WTC11 (cell line): ENCODE measurements around the gene RCL1. TPM values are rescaled to one million over a fixed set of nuclear protein-coding genes. Genes with fewer than 3 reads are reported as not detected.

ENCODE experiments used
- ATAC-seq: fragments of 200-7000 bp; cut with Tn5 transposase; 2 replicates; pipeline ENCODE4 v1.10.0; 2021; ENCODE audit warnings: mild to moderate bottlenecking, moderate library complexity
- CTCF ChIA-PET: fragments of 300-600 bp; sonication (Branson Sonifier 250); formaldehyde crosslinking; loops from one replicate; lab custom pipeline; 2021; ENCODE audit warnings: antibody characterized with exemption; lab: Charles Lee
- POLR2A ChIA-PET: fragments of 350-600 bp; sonication (Branson Sonifier 250); formaldehyde crosslinking; loops from one replicate; lab custom pipeline; 2021; ENCODE audit warnings: antibody characterized with exemption; lab: Charles Lee
- DNase-seq: peaks from one replicate; pipeline ENCODE4 v3.0.0; 2021; ENCODE audit warnings: low spot score
- H3K27ac Mint-ChIP-seq: 2 replicates; pipeline ENCODE4 v1.8.0; 2021; ENCODE audit warnings: mixed read lengths
- H3K27me3 Mint-ChIP-seq: 2 replicates; pipeline ENCODE4 v1.8.0; 2021; ENCODE audit warnings: low read depth, mild to moderate bottlenecking, moderate library complexity, mixed read lengths
- H3K36me3 Mint-ChIP-seq: 2 replicates; pipeline ENCODE4 v1.8.0; 2021; ENCODE audit warnings: mixed read lengths
- H3K4me1 Mint-ChIP-seq: 2 replicates; pipeline ENCODE4 v1.8.0; 2022; ENCODE audit warnings: mixed read lengths
- H3K4me3 Mint-ChIP-seq: 2 replicates; pipeline ENCODE4 v1.8.0; 2021; ENCODE audit warnings: mild to moderate bottlenecking, moderate library complexity, mixed read lengths
- H3K9me3 Mint-ChIP-seq: 2 replicates; pipeline ENCODE4 v1.8.0; 2021; ENCODE audit warnings: mixed read lengths
- EMX1 ChIP-seq: fragments of 250-450 bp; sonication (Bioruptor Pico); IDR thresholded peaks from 2 replicates; pipeline ENCODE4 v1.8.0; 2021; ENCODE audit warnings: mild to moderate bottlenecking
- ETV6 ChIP-seq: sonication (generic); formaldehyde crosslinking; IDR thresholded peaks from 2 replicates; pipeline ENCODE4 v1.8.1; 2022; ENCODE audit warnings: mild to moderate bottlenecking, missing genetic modification reagents
- GABPB1 ChIP-seq: sonication (generic); formaldehyde crosslinking; IDR thresholded peaks from 2 replicates; pipeline ENCODE4 v1.8.1; 2023; ENCODE audit warnings: mild to moderate bottlenecking, missing genetic modification reagents
- MYBL2 ChIP-seq: sonication (generic); formaldehyde crosslinking; IDR thresholded peaks from 2 replicates; pipeline ENCODE4 v1.8.1; 2023; ENCODE audit warnings: mild to moderate bottlenecking, moderate library complexity, missing genetic modification reagents
- ZNF138 ChIP-seq: sonication (generic); formaldehyde crosslinking; conservative IDR thresholded peaks from 2 replicates; pipeline ENCODE4 v1.8.1; 2022; ENCODE audit warnings: mild to moderate bottlenecking, moderate library complexity, missing genetic modification reagents
- ZNF396 ChIP-seq: fragments of 250-450 bp; sonication (Bioruptor Pico); IDR thresholded peaks from 2 replicates; pipeline ENCODE4 v1.8.0; 2021; ENCODE audit warnings: mild to moderate bottlenecking, moderate library complexity, borderline replicate concordance
- ZNF423 ChIP-seq: fragments of 250-450 bp; sonication (Bioruptor Pico); IDR thresholded peaks from 2 replicates; pipeline ENCODE4 v2.1.2; 2022; ENCODE audit warnings: mild to moderate bottlenecking, moderate library complexity
- ZNF671 ChIP-seq: fragments of 250-450 bp; sonication (Bioruptor Pico); IDR thresholded peaks from 2 replicates; pipeline ENCODE4 v1.8.0; 2021; ENCODE audit warnings: mild to moderate bottlenecking
- total RNA-seq: library from RNA; stranded (reverse); gene quantifications from 3 replicates; pipeline ENCODE4 v1.2.3, GENCODE V29; 2021
- TF ChIP-seq, protein P1 (sequence below): fragments of 250-450 bp; sonication (Bioruptor Pico); conservative IDR thresholded peaks from 2 replicates; pipeline ENCODE4 v1.9.0; 2021; ENCODE audit warnings: mild to moderate bottlenecking
- TF ChIP-seq, protein P2 (sequence below): sonication (generic); formaldehyde crosslinking; IDR thresholded peaks from 2 replicates; pipeline ENCODE4 v1.8.1; 2023; ENCODE audit warnings: mild to moderate bottlenecking, missing genetic modification reagents, moderate library complexity
- TF ChIP-seq, protein P3 (sequence below): sonication (generic); formaldehyde crosslinking; IDR thresholded peaks from 2 replicates; pipeline ENCODE4 v1.8.0; 2022; ENCODE audit warnings: mild to moderate bottlenecking, missing genetic modification reagents
- TF ChIP-seq, protein P4 (sequence below): fragments of 250-450 bp; sonication (Bioruptor Pico); IDR thresholded peaks from 2 replicates; pipeline ENCODE4 v2.1.2; 2022; ENCODE audit warnings: mild to moderate bottlenecking, moderate library complexity
- TF ChIP-seq, protein P5 (sequence below): fragments of 250-450 bp; sonication (Bioruptor Pico); IDR thresholded peaks from 2 replicates; pipeline ENCODE4 v1.9.0; 2021; ENCODE audit warnings: mild to moderate bottlenecking

RCL1 gene
- total RNA-seq, 1 experiment from 2014 or later = 27.2 TPM

DNA sequence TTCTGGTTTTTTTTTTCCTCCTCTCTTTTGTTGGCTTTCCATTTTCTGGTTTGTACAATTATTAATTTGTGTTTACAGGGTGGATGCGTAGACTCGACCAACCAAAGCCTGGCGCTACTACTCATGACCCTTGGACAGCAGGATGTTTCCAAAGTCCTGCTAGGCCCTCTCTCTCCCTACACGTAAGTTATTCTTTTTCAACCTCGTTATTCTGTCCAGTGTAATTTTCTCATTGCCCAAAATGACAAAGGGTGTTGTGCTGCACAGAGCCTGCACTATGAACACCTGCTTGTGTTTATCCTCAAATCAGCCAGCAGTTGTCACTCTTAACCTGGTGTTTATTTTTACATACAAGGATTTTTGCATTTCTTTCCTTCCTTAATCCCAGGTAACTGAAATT is 56.6 kb downstream of the RCL1 start:
- no peak overlapping the region for H3K4me3 Mint-ChIP-seq
- CTCF ChIA-PET = no interaction called here

DNA sequence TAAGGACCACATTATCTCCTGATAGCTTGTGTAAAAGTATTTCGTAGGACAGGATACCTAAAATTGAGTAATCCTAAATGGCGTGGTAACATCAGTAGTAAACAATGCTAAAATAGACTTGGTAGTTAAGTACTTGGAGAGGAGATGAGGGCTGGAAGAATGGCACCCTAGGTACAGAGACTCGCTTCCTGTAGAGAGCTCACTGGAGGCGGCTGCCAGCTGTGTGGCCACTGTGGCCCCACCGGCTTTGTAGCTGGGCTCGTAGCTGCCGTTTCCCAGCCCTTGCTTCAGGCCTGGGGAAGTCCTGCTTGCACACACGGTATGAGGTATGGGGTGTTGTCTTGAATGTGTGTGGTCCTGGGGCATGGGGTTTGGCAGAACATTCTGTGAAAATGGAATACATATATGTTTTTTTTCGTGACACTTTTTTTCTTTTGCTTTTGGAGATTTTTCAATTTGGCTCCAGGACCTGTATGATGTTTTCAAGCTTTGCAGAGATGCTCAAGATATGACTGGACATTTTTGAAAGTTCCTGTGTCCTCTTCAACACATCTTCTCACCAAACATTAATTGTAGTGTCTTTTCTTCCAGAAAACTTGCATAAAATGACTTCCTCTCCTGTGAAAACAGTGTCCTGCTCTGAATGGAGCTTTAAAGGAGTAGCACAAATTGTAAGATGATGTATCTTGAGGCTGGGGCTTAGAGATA is 58.0 kb downstream of the RCL1 start:
- ChIA-PET CTCF (interaction anchor here (1.1 to 1.8 kb wide), 5 partner anchors 13 to 137 kb away, joined by 3 to 8 read pairs (median 4); no protein-coding TSS in a partner anchor), POLR2A (interaction anchor here (0.6 kb wide), 1 partner anchor 33 kb away, joined by 10 read pairs; no protein-coding TSS in a partner anchor)
- H3K36me3 Mint-ChIP-seq = peaks cover 4% of the 10 kb centered on the region
- TF ChIP-seq ZNF396 (no peak), ZNF138 (CRISPR knock-in tag) (no peak), ZNF423 (peak; percentile 85), EMX1 (CRISPR knock-in tag) (no peak)
- TF ChIP-seq, protein P1, sequence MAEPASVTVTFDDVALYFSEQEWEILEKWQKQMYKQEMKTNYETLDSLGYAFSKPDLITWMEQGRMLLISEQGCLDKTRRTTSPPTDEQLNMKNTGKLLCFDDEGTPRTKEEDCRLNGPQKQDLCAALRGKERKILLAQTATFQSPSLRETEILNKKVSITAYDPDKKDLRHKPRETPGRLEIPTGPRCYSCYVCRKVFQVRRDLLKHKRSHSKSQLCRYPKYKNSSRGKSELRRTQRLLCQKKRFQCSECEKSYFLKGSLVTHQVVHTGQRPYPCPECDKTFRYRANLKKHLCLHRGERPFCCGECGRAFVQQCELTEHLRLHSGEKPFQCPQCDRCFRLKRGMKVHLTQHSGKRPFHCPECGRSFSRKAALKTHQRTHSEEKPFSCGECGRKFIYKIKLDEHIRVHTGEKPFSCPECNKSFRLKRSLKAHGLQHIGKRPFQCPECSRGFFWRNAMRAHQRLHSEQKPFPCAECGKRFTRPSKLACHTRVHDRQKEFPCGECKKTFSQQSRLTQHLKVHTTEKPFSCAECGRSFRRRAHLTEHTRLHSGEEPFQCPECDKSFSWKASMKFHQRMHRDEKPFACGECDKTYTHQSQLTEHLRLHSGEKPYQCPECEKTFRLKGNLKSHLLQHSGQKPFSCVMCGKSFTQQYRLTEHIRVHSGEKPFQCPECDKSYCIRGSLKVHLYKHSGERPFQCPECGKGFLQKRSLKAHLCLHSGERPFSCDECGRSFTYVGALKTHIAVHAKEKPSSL (CRISPR knock-in tag) = no peak
- TF ChIP-seq, protein P2, sequence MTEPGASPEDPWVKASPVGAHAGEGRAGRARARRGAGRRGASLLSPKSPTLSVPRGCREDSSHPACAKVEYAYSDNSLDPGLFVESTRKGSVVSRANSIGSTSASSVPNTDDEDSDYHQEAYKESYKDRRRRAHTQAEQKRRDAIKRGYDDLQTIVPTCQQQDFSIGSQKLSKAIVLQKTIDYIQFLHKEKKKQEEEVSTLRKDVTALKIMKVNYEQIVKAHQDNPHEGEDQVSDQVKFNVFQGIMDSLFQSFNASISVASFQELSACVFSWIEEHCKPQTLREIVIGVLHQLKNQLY = no peak
- TF ChIP-seq, protein P3, sequence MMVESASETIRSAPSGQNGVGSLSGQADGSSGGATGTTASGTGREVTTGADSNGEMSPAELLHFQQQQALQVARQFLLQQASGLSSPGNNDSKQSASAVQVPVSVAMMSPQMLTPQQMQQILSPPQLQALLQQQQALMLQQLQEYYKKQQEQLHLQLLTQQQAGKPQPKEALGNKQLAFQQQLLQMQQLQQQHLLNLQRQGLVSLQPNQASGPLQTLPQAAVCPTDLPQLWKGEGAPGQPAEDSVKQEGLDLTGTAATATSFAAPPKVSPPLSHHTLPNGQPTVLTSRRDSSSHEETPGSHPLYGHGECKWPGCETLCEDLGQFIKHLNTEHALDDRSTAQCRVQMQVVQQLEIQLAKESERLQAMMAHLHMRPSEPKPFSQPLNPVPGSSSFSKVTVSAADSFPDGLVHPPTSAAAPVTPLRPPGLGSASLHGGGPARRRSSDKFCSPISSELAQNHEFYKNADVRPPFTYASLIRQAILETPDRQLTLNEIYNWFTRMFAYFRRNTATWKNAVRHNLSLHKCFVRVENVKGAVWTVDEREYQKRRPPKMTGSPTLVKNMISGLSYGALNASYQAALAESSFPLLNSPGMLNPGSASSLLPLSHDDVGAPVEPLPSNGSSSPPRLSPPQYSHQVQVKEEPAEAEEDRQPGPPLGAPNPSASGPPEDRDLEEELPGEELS (CRISPR knock-in tag) = no peak
- TF ChIP-seq, protein P4, sequence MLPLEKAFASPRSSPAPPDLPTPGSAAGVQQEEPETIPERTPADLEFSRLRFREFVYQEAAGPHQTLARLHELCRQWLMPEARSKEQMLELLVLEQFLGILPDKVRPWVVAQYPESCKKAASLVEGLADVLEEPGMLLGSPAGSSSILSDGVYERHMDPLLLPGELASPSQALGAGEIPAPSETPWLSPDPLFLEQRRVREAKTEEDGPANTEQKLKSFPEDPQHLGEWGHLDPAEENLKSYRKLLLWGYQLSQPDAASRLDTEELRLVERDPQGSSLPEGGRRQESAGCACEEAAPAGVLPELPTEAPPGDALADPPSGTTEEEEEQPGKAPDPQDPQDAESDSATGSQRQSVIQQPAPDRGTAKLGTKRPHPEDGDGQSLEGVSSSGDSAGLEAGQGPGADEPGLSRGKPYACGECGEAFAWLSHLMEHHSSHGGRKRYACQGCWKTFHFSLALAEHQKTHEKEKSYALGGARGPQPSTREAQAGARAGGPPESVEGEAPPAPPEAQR (CRISPR knock-in tag) = no peak
- H3K9me3 Mint-ChIP-seq = no peaks in the 10 kb centered on the region
- peak overlapping the region; percentile 78 for H3K27ac Mint-ChIP-seq
- peak; percentile 20; the same call in 1 of the 2 replicates for ATAC-seq
- no peak for DNase-seq
- H3K4me3 Mint-ChIP-seq = no peak overlapping the region
- H3K4me1 Mint-ChIP-seq = no peaks in the 10 kb centered on the region; the same call in none of the 2 replicates
- no peaks in the 10 kb centered on the region for H3K27me3 Mint-ChIP-seq

More for the DNA sequence above, 56.6 kb downstream of the RCL1 start:
- Mint-ChIP-seq H3K27me3 (no peaks in the 10 kb centered on the region), H3K4me1 (no peaks in the 10 kb centered on the region; the same call in none of the 2 replicates), H3K36me3 (peaks cover 17% of the 10 kb centered on the region), H3K27ac (no peak overlapping the region), H3K9me3 (no peaks in the 10 kb centered on the region)
- no peak for TF ChIP-seq ETV6 (CRISPR knock-in tag)
- no peak for TF ChIP-seq ZNF671 (CRISPR knock-in tag)
- TF ChIP-seq, protein P4 (CRISPR knock-in tag) = no peak
- TF ChIP-seq, protein P5, sequence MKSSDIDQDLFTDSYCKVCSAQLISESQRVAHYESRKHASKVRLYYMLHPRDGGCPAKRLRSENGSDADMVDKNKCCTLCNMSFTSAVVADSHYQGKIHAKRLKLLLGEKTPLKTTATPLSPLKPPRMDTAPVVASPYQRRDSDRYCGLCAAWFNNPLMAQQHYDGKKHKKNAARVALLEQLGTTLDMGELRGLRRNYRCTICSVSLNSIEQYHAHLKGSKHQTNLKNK (CRISPR knock-in tag) = no peak
- TF ChIP-seq MYBL2 (CRISPR knock-in tag) = no peak
- no peak for TF ChIP-seq GABPB1 (CRISPR knock-in tag)
- no peak for TF ChIP-seq EMX1 (CRISPR knock-in tag)
- POLR2A ChIA-PET = no interaction called here
- DNase-seq (no peak), ATAC-seq (no peak)
